BE2C (cell line): ENCODE results near the gene MMADHC.

Experiments used
- DNase-seq: peaks from one replicate; pipeline ENCODE4 v3.0.0-alpha.2; 2020
- H3K27me3 ChIP-seq: fragments of 250-450 bp; sonication (Bioruptor Pico); 2 replicates; pipeline ENCODE4 v1.5.1; 2020; ENCODE audit warnings: mild to moderate bottlenecking
- H3K36me3 ChIP-seq: fragments of 250-450 bp; sonication (Bioruptor Pico); 2 replicates; pipeline ENCODE4 v1.5.1; 2020; ENCODE audit warnings: mild to moderate bottlenecking
- H3K4me1 ChIP-seq: fragments of 250-450 bp; sonication (Bioruptor Pico); 2 replicates; pipeline ENCODE4 v1.5.1; 2020
- H3K4me3 ChIP-seq: 2 replicates; pipeline ENCODE4 v1.5.1; 2011; ENCODE audit warnings: low read depth, low read length
- H3K9me3 ChIP-seq: fragments of 250-450 bp; sonication (Bioruptor Pico); 2 replicates; pipeline ENCODE4 v1.5.1; 2020
- TF ChIP-seq, protein P1 (sequence below): IDR thresholded peaks from 2 replicates; pipeline ENCODE4 v1.5.1; 2012; ENCODE audit warnings: mild to moderate bottlenecking, low read depth, low read length

MMADHC gene

DNA sequence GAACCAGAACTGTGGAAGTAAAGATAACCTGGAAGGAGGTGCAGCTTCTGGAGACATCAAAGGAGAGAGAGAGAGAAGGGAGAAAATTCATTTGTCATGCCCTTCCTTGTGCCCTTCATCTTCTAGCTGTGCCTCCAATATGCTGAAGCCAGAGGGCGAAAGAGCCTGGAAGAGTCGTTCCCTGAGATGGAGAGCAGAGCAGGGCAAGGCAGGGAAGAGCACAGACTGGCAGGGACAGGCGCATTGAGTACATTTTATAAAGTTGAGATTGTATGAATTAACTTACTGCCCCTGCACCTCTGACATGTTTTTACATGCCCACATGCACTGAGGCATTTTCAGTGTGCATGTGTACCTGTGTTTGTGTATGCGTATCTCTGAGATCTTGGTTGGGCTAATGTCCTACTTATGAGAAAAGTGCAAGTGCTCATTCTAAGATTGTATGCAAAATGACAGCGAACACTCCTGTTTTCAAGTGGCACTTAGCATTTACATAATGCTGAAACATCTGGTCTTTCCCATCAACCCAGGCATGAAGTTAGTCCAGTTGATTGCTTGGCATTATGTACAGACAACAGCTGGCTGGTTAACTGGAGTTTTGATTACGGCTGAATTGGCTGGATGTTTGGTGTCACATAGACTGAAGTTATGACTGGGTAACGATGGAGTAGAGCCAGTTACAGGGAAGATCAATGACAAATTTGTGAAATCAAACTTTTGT is 23.7 kb upstream of the MMADHC start:
- H3K36me3 ChIP-seq: no peaks in the 10 kb centered on the region
- H3K4me1 ChIP-seq: no peaks in the 10 kb centered on the region
- H3K27me3 ChIP-seq: no peaks in the 10 kb centered on the region
- TF ChIP-seq, protein P1, sequence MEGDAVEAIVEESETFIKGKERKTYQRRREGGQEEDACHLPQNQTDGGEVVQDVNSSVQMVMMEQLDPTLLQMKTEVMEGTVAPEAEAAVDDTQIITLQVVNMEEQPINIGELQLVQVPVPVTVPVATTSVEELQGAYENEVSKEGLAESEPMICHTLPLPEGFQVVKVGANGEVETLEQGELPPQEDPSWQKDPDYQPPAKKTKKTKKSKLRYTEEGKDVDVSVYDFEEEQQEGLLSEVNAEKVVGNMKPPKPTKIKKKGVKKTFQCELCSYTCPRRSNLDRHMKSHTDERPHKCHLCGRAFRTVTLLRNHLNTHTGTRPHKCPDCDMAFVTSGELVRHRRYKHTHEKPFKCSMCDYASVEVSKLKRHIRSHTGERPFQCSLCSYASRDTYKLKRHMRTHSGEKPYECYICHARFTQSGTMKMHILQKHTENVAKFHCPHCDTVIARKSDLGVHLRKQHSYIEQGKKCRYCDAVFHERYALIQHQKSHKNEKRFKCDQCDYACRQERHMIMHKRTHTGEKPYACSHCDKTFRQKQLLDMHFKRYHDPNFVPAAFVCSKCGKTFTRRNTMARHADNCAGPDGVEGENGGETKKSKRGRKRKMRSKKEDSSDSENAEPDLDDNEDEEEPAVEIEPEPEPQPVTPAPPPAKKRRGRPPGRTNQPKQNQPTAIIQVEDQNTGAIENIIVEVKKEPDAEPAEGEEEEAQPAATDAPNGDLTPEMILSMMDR: peak; percentile 27
- DNase-seq: peak; percentile 15
- H3K4me3 ChIP-seq: no peak overlapping the region
- no peaks in the 10 kb centered on the region for H3K9me3 ChIP-seq

DNA sequence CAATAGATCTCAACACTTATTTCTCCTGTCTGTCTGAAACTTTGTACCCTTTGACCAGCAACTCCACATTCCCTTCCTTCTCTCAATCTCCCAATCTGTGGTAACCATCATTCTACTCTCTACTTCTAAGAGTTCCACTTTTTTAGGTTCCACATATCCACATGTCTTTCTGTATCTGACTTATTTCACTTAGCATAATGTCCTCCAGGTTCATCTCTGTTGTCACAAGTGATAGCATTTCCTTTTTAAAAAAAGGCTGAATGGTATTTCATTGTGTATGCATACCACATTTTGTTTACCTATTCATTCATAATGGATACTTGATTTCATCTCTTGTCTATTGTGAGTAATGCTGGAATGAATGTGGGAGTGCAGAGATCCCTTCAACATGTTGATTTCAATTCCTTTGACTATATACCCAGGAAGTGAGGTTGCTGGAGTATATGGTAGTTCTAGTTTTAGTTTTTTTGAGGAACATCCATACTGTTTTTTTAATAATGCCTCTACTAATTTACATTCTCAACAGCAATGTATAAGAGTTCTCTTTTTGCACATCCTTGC is 18.8 kb upstream of the MMADHC start:
- H3K9me3 ChIP-seq: no peaks in the 10 kb centered on the region
- no peaks in the 10 kb centered on the region for H3K4me1 ChIP-seq
- no peak overlapping the region for H3K4me3 ChIP-seq
- DNase-seq: no peak
- TF ChIP-seq, protein P1: no peak
- H3K36me3 ChIP-seq: no peaks in the 10 kb centered on the region
- H3K27me3 ChIP-seq: no peaks in the 10 kb centered on the region

DNA sequence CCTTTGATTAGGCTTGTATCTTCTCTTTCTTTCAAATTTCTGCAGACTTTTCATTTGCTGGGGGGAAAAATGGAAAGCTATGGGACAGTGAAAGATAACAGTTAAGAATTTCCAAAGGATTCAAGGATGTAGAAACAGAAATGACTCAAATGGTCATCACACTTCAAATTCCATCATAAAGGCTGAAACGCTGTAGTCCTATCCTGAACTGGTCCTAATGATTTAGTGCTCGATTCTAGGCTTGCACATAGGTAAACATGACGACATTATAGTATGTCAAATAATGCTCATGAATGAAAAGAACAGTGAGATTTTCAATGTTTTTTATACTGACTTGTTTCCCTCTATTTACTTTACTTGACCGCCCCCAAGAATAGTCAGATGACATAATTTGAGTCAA is 15.7 kb upstream of the MMADHC start:
- no peak for DNase-seq
- TF ChIP-seq, protein P1: no peak
- Histone ChIP-seq H3K27me3 (no peaks in the 10 kb centered on the region), H3K4me1 (no peaks in the 10 kb centered on the region), H3K4me3 (no peak overlapping the region), H3K9me3 (no peaks in the 10 kb centered on the region), H3K36me3 (no peaks in the 10 kb centered on the region)

DNA sequence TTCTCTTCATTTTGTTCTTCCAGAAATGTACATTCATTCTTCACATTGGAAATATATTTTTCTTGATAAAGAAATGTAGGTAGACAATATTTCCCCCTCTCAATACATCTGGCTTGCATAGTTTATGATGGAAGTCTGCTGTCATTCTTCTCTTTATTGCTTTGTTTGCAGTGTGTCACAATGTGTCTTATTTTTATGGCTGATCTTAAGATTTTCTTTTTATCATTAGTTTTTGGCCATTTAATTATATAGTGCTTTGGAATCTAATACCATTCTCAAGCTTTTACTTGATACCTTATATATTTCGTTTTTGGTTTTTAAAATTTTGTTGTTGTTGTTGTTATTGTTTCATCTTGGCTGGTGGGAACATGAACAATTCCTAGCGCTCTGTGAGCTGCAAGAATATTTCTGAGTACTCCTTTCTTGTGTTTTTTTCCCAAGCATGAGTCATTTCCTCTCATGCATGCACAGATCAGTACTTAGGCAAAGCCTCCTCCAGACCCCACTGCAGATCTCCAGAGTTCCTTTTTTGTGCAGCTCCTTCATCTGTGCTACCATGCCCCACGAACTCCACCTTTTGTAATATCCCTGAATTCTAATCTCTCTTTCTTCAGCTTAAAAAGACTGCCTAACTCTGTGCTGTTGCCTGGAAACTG is 13.7 kb upstream of the MMADHC start:
- no peak for DNase-seq
- Histone ChIP-seq H3K4me3 (no peak overlapping the region), H3K4me1 (no peaks in the 10 kb centered on the region), H3K36me3 (no peaks in the 10 kb centered on the region), H3K9me3 (no peaks in the 10 kb centered on the region), H3K27me3 (no peaks in the 10 kb centered on the region)
- TF ChIP-seq, protein P1: no peak

DNA sequence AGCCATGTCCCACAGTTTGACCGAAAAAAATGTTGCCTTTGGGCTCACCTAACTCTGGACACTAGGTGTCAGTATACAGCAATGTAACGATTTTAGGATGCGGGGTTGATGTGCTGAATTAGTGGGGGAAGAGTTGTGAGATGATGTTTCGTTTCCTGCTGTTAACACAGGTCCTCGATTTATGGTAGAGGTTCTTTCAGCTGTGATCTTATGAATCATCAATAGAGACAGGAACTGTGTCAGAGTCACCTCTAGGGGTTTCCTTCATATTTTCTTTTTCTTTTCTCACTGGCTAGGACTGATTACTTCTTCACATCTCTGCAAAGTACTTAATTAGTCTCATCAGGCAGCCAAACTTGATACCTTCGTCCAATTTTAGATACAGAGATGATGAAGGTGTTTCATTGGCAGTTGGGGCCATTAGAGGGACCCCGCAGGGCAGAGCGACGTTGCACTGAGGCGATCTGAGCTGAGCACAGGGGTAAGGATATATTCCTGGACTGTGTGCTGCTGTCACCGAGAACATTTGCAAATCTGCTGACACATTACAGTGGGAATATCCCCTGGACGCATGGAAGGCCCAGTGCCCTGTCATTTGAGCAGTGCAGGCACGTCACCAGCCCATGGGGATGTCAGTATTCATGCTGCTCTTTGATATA is 10.2 kb upstream of the MMADHC start:
- TF ChIP-seq, protein P1: peak; percentile 69
- peak; percentile 21 for DNase-seq
- Histone ChIP-seq H3K27me3 (no peaks in the 10 kb centered on the region), H3K4me3 (peak overlapping the region; percentile 60), H3K9me3 (no peaks in the 10 kb centered on the region), H3K36me3 (no peaks in the 10 kb centered on the region), H3K4me1 (no peaks in the 10 kb centered on the region)
